K562 (cell line): ENCODE results near the gene TXN. TPM values are rescaled to one million over a fixed set of nuclear protein-coding genes. Genes with fewer than 3 reads are reported as not detected.

Experiments used
- CGGBP1 ChIP-seq: fragments of 250-450 bp; sonication (Bioruptor Pico); IDR thresholded peaks from 2 replicates; pipeline ENCODE4 v1.9.0; 2021; ENCODE audit warnings: mild to moderate bottlenecking
- CHD7 ChIP-seq: fragments of 200-600 bp; sonication (generic); IDR thresholded peaks from one replicate; pipeline ENCODE4 v1.6.1; 2012; ENCODE audit warnings: mild to moderate bottlenecking, low read depth, low read length, inconsistent platforms
- DNMT1 ChIP-seq: fragments of 450-650 bp; IDR thresholded peaks from 2 replicates; pipeline ENCODE4 v1.6.1; 2016; ENCODE audit warnings: antibody characterized with exemption, mild to moderate bottlenecking
- ELF1 ChIP-seq: fragments of 200-800 bp; sonication (Bioruptor generic); IDR thresholded peaks from 2 replicates; pipeline ENCODE4 v1.6.1; 2016; ENCODE audit warnings: missing genetic modification characterization, missing compliant biosample characterization
- ELK1 ChIP-seq: sonication (generic); formaldehyde crosslinking; IDR thresholded peaks from 2 replicates; pipeline ENCODE4 v1.8.1; 2022; ENCODE audit warnings: missing genetic modification reagents
- HMGXB4 ChIP-seq: sonication (generic); formaldehyde crosslinking; IDR thresholded peaks from 2 replicates; pipeline ENCODE4 v1.8.1; 2023; ENCODE audit warnings: mild to moderate bottlenecking, missing genetic modification reagents
- KLF13 ChIP-seq: fragments of 450-650 bp; IDR thresholded peaks from 2 replicates; pipeline ENCODE4 v1.6.1; 2016; ENCODE audit warnings: missing genetic modification characterization, low read depth, mild to moderate bottlenecking, missing compliant biosample characterization, moderate library complexity, borderline replicate concordance
- MLX ChIP-seq, 2 experiments: fragments of 450-650 bp in 1 of 2; sonication (generic) in 1 of 2; formaldehyde crosslinking; conservative IDR thresholded peaks; 2 replicates each; pipeline versions ENCODE4 v1.4.0 to v1.8.1; 2020 to 2022; ENCODE audit warnings: mild to moderate bottlenecking in 1 of 2, missing genetic modification reagents in 1 of 2
- SMAD1 ChIP-seq: fragments of 150-350 bp; IDR thresholded peaks from 2 replicates; pipeline ENCODE4 v1.6.1; 2014; ENCODE audit warnings: low read length, low read depth; ENCODE audit not compliant: partially characterized antibody
- ZFX ChIP-seq: sonication (generic); formaldehyde crosslinking; IDR thresholded peaks from 2 replicates; pipeline ENCODE4 v1.8.0; 2022; ENCODE audit warnings: mild to moderate bottlenecking, missing genetic modification reagents, moderate library complexity
- ZSCAN32 ChIP-seq: fragments of 450-650 bp; formaldehyde crosslinking; IDR thresholded peaks from 2 replicates; pipeline ENCODE4 v1.4.0; 2020; ENCODE audit warnings: mild to moderate bottlenecking, moderate library complexity
- polyA plus RNA-seq, 8 experiments: library from polyadenylated mRNA; depleted of rRNA in 4 of 8; stranded (reverse) in 5 of 8; unstranded in 3 of 8; fragments of >200 nt; fragmentation: Nextera tagmentation in 2 of 8; fragmentation: Illumina TruSeq in 1 of 8; extraction: Ambion mirVana in 2 of 8; extraction: Trizol in 1 of 8; gene quantifications; 2 replicates each; pipeline versions ENCODE4 v1.2.1 to v1.2.3, GENCODE V29; 2011 to 2014; ENCODE audit warnings: inconsistent platforms in 1 of 8, missing spikeins in 1 of 8
- total RNA-seq, 7 experiments: library from RNA; depleted of rRNA in 6 of 7; stranded (reverse); fragments of >200 nt in 6 of 7; fragmentation: Illumina TruSeq in 2 of 7; extraction: Trizol in 2 of 7; gene quantifications; 2 replicates each; pipeline versions ENCODE4 v1.2.1 to v1.2.3, GENCODE V29; 2011 to 2021; ENCODE audit warnings: low replicate concordance in 1 of 7

The TXN gene
- total and polyA plus RNA-seq, 9 of the 15 experiments (the other 6 are each of a cell fraction or from before 2014, with no cell fraction given), result 272 to 1,596 (median 514) TPM

- TF ChIP-seq CHD7 (no peak), HMGXB4 (CRISPR knock-in tag) (no peak), MLX (CRISPR knock-in tag; conservative IDR thresholded peaks at IDR 0.05) (no peak), ELF1 (peak; percentile 85), KLF13 (tag) (peak; percentile 56; the same call in 1 of the 2 replicates), ELK1 (no peak), ZFX (no peak), SMAD1 (peak; percentile 19), ZSCAN32 (CRISPR knock-in tag) (no peak), CGGBP1 (no peak), DNMT1 (no peak)
Observed at GRCh38 chr9:110256380-110257096, at the start of gene TXN (continued).
